GM12874 (cell line): ENCODE results near the gene TEKT5.

ENCODE experiments used
- TF ChIP-seq, protein P1 (sequence below): IDR thresholded peaks from 2 replicates; pipeline ENCODE4 v1.5.1; 2011; ENCODE audit warnings: low read depth, mild to moderate bottlenecking, control low read depth, low read length, moderate library complexity; ENCODE audit not compliant: insufficient read depth

Gene TEKT5

DNA sequence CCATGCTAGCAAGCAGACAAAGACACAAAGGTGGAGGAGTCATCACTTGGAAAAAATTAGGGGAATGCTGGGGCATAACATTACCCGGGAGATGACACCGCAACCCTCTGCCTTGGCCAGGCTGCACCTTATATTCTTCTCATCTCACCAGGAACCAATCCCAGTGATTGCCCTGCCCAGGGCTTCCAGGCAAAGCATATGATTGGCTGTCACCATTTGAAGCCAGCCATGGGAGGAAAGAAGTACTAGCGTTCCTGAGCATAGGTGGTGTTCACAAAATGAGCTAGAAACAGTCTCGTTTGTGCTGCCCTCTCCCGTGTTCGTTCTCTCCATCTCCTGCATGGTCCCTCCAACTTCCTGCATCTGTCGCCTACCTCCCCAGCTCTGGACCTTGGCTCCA, 29.6 kb downstream of the TEKT5 start:
- TF ChIP-seq, protein P1, sequence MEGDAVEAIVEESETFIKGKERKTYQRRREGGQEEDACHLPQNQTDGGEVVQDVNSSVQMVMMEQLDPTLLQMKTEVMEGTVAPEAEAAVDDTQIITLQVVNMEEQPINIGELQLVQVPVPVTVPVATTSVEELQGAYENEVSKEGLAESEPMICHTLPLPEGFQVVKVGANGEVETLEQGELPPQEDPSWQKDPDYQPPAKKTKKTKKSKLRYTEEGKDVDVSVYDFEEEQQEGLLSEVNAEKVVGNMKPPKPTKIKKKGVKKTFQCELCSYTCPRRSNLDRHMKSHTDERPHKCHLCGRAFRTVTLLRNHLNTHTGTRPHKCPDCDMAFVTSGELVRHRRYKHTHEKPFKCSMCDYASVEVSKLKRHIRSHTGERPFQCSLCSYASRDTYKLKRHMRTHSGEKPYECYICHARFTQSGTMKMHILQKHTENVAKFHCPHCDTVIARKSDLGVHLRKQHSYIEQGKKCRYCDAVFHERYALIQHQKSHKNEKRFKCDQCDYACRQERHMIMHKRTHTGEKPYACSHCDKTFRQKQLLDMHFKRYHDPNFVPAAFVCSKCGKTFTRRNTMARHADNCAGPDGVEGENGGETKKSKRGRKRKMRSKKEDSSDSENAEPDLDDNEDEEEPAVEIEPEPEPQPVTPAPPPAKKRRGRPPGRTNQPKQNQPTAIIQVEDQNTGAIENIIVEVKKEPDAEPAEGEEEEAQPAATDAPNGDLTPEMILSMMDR: no peak

DNA sequence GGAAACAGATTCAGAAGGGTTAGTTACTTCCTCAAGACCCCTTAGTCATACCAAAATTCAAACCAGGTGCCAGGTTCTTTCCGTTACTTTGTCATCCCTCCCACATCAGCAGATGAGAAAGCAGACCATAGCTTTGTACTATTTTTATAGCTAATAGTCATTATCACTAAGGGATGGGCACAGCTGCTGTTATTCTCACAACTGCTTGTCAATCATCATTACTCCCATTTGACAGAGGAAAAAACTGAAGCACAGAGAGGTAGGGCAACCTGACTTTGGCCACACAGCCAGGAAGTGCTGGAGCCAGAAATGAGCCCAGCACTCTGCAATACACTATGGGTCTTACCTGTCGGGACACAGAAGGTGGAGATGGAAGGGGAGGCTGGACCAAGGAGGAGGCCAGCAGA, 30.0 kb downstream of the TEKT5 start:
- TF ChIP-seq, protein P1: no peak

DNA sequence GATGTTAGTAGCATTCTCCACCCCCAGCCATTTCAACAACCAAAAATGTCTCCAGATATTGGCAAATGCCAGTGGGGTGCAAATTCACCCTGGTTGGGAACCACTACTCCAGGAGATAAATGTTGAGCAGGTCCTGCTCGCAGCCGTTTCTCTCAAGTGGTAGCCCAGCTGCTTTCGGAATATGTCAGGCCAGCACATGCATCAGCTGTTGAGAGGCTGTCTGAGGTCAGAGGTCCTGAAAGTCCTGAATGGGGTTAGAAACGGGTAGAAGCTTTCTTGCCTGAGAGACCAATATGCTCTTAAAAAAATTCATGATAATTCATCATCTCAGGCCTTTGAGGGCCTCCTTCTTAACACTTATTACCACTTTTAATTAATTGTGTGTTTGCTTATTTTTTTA, 31.0 kb downstream of the TEKT5 start:
- TF ChIP-seq, protein P1: no peak

DNA sequence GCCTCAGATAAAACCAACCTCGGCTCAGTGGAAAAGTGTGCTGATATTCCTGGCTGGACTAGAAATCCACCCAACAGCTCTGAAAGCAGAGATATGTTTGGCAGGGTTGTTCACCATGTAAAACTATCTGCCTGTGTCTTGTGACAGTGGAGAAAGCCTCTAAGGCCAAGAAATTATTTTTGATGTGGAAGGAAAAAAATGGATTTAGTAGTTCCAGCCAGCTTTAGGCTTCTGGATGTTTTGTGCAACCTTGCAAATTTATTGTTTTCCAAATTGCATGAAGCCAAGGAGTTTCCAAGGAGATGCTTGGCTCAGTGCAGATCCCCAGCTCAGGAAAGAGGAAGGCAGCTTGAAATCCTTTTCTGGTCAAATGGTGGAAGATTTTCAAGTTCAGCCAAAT, 31.6 kb downstream of the TEKT5 start:
- TF ChIP-seq, protein P1: no peak

DNA sequence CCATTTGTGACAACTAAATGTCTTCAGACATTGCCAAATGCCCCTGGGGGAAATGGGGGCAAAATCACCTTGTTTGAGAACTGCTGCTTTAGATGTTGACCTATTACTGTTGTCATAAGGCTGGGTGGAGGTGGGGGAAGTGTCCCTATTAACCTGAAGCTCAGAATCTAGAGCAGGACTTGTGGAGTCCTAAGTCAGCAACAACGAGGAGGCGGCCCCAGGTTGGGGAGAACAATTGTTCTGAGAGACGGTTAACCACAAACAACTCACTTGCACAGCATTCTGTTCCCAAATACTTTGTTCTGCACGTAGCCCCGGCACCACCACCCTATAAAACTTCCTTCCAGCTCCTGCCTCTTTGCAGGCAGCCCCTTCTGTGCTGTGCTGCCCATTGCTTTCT, 32.5 kb downstream of the TEKT5 start:
- TF ChIP-seq, protein P1: no peak

DNA sequence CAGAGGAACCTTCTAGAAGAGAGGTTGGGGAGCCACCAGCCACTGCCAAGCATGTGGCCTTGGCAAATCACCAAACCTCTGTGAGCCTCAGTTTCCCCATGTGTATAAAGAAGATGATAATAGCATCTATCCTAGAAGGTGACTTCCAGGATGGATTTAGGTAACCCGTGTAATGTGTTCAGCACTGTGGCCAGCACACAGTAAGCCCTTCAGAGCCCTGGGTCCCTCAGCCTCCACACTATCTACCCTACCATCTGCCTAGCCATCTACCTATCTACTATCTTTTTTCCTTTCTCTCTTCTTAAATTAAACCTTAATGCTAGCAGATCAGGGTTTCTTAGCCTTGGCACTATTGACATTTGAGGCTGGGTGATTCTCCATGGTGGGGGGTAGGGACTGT, 33.0 kb downstream of the TEKT5 start:
- TF ChIP-seq, protein P1: no peak

DNA sequence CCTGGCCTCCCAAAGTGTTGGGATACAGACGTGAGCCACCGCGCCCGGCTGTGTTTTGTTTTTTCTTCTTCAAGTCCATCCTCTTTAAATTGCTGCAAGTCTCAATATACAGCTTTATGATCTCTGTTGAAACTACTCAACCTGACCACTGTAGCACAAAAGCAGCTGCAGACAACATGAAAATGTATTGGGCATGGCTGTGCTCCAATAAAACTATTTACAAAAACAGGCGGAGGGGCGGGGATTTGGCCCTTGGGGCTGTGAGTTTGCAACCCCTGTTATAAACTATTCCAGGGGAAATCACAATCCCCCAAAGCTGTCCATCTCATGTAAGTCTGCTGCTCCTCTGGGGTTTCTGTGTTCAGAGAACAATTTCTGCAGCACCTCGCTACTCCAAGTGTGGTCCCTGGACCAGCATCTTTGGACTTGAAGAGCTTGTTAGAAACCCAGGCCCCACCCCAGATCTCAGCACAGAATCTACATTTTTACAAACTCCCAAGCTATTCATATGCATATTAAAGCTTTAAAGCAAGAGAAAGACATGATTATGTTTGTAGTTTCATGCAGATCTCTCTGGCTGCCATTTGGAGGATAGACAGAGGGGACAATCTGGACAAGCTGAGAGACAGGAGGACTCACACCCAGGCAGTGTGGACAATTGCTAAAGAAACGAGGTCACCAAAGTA, 33.6 kb downstream of the TEKT5 start:
- TF ChIP-seq, protein P1: no peak
